ENCODE results near the gene ANO2.

ANO2 gene

DNA sequence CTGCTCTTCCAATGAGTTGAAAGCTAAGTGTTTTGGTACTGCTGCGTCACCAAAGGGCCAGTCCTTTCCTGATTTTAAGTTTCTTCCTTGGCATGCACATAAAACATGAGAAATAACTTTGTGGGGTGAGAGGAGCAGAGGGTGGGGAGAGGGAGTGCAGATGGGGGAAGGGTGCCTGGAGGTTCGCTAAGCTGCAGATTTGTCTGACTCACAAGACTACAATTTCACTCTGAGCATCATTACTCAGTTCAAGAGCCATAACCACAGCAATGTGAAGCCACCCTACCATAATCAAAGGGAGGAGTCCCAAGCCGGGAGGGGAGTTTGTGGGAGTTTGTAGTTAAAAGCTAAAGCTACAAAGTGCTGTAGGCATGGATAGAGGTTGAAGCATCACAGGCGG is 136.1 kb downstream of the ANO2 start:
- DNase-seq: no peak

- no peak for DNase-seq
Observed at GRCh38 chr12:5807514-5808219, 137.4 kb downstream of the ANO2 start.

DNA sequence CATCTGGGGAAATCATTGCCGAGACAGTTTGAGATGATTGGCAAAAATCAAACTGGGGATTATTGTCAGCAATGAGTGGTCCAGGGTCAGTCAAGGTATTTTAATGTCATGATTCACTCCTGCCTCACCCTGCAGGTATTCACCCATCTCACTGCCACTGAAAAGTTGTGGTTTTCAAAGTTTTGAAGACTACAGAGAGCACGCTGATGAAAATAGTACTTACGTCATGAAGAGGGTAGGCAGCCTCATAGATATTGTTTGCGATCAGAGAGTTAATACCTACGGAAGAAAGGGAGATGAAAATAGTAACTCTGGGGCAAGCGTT is 138.0 kb downstream of the ANO2 start:
- no peak for DNase-seq

DNA sequence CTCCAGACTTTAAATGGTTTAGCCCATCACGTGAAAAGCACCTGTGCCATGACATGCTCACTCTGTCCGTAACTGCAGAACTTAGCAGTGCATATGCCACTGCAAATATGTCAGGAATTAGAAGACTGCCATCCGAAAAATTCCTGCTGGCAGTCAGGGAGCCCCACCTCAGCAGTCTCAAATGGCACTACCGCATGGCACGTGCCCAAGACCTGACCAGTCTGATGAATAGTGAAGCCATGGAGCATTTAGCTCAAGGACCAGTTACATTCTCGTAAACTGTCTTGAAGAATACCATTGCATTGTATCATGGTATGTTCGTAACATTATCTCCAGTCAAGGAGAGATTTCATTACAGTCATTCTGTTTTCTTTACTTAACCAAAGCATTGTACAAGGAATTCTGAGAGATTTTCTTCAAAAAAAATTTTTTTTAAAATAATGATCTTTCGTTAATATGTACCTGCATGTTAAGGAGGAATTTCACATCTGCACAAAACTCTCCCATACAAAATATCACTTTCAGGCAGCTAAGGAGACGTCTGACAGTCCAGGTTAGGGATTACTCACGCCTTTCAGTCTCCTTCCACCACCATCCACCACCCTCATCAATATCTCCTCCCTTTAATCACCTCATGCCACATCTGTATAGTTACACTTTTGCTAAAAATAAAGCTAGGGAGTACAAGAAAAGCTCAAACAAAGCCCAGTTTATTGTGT is 138.5 kb downstream of the ANO2 start:
- no peak for DNase-seq

GRCh38 chr12:5803532-5803931 is 141.5 kb downstream of the ANO2 start:
- DNase-seq: no peak

DNA sequence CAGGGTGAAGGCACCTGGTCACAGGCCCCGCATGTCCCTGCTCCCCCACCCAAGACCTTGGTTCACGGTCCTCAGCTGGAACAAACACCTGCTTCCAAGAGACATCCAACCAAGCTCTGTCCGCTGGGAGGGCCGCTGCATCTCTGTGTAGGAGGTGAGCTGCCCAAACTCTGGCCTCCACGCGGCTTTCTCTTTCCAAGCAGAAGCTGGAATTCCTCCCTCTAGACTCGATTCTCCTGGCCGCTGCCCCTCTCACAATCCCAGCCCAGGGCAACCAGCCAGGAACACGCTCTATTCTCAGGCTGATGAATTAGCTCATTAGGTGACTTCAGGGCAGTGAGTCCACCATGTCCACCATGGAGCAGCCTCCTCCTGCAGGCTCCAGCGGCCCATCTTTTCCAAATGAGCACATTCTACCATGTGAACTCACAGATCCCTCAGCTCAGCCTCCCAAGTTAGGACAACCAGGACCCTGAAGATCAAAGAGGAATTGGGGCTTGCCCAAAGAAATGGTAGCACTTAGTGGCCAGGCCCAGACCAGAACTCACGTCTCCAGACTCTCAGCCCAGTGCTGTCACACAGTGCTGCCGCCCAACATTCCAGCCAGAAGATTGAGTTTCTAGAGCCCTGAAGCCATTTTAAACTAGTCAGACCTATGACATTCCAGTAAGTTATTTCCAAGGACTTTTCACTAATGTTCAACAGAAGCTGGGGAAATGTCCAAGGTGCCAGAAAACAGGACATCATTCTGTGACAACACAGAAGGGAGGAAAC is 146.6 kb downstream of the ANO2 start:
- DNase-seq: no peak

DNA sequence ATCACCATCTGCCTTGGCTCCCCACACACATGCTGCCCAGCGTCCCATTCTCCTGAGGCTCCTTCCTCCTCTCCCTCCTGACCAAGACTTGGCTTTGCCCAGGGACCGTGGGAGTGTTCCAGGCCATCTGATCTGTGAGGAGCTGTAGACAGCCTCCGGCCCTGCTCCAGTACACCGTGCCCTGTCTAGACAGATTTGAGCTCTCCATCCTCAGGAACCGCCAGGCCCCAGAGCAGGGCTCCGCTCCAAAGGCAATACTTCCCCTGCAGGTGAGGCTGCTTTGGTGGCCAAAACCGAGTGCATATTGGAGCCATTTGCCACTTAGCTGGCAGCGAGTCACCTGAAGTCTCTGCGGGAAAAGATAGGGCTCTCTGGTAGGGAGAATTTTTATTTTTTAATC is 147.4 kb downstream of the ANO2 start:
- DNase-seq: no peak

DNA sequence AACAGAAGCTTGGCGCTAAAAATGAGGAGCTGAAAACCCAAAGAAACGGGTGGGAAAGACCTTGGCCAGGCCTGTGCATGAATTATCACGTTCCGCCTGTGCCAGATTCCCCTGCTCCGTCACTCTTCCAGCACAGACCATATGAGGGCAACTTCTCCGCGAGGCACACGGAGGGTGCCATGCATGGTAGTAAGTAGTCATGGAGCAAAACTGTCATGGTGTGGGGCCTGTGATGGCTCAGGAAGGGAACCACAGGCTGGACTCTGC is 148.2 kb downstream of the ANO2 start:
- DNase-seq: no peak

DNA sequence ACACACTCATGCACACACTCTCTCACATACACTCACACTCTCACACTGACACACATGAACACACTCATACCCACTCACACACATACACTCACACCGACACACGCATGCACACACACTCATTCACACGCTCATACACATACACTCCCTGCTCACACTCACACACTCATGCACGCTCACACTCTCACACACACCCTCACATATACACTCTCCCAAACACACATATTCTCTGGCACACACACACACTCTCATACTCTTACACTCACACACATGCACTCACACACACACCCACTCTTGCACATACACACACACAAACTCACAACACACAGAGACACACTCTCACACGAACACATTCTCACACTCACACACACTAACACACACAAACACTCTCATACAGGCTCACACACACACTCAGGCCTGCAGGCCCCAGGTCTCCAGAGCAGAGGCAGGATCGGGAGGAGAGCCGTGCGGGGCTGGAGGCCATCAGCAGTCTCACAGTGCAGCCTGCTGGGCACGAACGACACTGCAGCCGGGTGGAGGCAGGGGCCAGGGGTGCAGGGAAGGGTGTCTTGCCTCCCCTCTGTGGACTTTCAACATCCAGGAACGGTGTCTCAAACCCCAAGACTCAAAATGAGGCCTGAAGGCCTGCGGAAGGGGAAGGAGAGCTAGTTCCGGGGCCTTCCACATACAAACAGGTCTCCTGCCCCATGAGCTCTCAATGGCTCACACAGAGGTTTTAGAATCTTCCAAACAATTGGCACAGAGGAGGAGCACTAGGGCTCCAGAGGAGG is 148.7 kb downstream of the ANO2 start:
- DNase-seq: peak; percentile 50

DNA sequence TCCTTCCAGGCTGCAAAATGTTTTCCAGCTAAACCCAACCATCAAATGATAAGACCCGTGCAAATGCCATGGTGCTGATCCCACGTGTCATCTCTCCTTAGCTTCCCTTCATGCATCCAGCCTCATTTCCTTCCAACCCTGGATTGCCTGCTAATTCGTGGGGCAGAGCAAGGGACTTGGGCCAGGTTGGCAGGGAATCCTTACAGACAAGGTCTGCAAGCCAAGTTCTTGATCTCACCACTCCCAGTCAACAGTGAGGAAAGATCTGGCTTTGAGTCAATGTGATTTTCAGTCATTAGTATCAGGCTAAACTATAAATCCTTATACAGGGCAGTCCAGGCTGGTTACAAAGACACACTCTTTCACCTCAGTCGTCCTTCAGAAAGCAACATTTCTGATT is 150.9 kb downstream of the ANO2 start:
- DNase-seq: no peak

DNA sequence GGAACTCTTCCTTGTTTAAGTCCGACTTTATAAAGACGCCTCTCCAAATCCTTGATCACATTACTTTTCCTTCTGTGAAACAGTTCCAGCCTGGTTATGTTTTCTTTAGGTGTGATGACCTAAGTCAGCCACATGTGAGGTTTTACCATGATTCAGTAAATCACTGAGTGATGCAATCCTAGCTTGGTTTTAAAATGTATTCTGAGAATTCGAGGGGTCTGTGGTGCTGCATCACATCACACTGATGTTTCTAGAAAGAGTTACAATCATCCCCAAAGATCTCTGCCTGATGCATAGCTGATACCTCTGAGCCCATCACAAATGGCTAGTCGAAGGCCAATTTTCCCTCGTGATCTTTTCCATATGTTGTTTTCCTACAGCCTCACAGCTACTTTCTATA is 152.7 kb downstream of the ANO2 start:
- DNase-seq: no peak

DNA sequence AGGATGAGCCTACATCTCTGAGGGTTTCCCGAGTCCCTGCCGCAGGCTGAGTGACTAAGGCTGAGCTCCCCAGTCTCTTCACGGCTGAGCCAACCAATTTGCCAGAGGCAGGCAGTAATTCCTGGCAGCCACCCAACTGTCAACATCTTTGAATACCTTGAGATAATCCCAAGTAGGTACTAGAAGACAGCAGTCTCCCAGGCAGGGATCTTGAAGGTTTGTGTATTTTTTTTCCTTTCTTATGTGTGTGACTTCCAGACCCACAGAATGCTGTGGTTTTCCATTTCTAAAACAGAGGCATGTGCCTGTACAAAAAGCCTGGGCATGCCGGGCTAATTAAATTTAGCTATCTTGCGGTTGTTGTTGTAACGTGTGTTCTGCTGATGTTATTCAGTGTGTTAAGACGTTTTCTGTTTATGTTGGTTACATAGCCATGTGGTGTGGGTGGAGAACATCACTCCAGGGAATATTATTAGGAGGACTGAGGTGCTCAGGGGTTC is 155.5 kb downstream of the ANO2 start:
- no peak for DNase-seq

GRCh38 chr12:5787828-5788227 is 157.2 kb downstream of the ANO2 start:
- no peak for DNase-seq

DNA sequence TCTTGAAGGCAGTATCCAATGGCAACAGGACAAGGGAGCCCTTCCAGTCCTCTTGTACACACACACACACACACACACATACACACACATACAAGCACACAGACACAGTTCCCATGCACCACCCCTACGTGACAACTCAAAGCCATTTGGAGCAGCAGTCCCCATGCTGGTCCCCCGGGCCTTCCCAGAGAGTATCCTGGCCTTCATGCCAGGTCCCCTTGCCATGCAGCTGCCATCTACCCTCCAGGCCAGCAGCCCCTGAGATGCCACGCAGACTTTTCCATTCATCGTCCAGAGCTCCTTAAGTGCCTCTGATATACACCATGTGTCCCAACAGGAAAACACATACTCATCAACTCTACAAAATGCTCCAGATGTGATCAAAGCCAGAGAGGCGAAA is 159.5 kb downstream of the ANO2 start:
- no peak for DNase-seq

DNA sequence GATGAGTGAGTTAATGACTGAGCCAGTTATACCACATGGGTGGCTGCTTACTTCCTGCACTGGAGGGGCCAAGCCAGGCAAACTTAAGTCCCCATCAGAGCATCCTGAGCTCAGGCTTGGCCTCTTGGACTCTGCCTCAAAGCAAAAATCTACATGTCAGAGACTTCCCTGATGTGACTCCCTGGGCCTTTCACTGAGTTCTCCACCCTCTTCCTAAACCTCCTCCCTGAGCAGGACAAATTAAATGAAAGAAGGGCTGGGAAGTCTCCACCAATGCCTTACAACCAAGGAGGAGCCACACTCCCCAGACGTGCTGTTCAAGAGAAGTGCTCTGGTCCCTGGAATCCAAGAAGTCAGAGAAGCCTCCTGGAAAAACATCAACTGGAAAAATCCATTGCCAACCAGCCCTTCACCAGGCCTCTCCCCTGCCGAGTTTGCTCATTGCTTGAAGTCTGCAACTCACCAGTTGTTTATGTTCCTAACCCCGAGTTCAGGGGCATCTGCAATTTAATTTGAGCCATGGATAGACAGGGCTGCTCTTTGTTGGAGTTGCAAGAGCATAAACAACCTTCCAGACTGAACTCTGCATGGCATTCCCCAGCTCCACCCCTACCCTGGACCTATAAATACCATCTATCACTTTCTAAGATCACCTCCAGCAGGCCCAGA is 160.5 kb downstream of the ANO2 start:
- no peak for DNase-seq

- DNase-seq: no peak
Observed at GRCh38 chr12:5783289-5783920, 161.7 kb downstream of the ANO2 start.

- no peak for DNase-seq
Observed at GRCh38 chr12:5780536-5780935, 164.5 kb downstream of the ANO2 start.

GRCh38 chr12:5779401-5779800 is 165.7 kb downstream of the ANO2 start:
- DNase-seq: no peak

DNA sequence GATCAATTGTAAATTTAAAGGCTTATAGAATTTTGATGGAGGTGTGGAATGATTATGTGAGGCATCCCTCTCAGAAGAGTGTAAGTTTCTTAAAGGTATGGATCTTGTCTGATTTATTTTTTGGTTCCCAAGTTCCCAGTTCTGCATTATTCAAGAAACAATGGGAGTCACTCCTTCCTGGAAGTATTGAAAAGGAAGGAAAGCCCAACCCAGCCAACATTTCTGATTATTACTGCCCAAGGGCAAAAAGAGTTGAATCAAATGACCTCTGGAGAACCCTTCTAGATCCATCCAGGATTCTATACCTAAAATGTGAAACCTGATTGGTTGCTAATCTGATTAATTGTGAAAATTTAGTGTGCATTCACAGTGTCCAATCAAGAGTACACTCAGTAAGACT is 166.2 kb downstream of the ANO2 start:
- DNase-seq: no peak

DNA sequence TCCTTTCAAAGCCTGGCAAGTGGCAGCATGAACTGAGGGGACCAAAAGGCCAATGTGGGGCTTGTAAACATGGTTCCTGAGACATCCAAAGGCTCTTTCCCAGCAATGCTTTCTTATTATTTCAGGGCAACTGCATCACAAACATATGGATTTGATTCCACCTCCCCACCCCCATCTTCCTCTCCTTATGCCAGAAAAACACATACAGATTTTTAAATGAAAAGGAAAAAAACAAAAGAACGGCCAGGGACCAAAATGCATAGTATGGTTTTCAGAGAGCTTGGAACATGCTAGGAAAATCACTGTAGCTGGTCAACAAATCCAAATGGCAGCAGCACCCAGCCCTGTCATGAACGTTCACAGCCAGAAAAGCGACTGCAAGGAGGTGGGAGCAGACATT is 167.6 kb downstream of the ANO2 start:
- DNase-seq: no peak

GRCh38 chr12:5776091-5776490 is 169.0 kb downstream of the ANO2 start:
- DNase-seq: no peak

DNA sequence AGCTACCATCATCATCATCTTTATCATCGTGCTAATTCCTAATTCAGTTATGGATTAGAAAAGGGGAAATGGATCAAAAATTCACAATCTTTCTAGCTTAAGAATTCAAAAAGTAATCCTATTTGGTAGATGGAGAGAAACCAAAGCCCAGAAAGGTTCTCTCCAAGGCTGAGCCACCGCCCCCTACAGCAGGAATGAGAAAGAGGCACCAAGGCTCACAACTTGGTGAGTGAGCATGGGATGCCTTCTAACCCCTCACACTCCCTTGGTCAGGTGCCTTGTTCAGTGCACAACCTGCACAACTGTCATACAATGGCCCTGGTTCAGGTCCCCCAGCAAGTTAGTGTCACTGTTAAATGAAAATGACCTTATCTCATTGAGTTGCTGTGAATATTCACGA is 171.5 kb downstream of the ANO2 start:
- no peak for DNase-seq

All from stimulated activated CD8-positive, alpha-beta memory T cell treated with anti-CD3 and anti-CD28 coated beads, Interleukin-4, amount 100 ng/mL, for 48 hours (primary cell).